ENCODE results near the gene MARVELD1.

DNA sequence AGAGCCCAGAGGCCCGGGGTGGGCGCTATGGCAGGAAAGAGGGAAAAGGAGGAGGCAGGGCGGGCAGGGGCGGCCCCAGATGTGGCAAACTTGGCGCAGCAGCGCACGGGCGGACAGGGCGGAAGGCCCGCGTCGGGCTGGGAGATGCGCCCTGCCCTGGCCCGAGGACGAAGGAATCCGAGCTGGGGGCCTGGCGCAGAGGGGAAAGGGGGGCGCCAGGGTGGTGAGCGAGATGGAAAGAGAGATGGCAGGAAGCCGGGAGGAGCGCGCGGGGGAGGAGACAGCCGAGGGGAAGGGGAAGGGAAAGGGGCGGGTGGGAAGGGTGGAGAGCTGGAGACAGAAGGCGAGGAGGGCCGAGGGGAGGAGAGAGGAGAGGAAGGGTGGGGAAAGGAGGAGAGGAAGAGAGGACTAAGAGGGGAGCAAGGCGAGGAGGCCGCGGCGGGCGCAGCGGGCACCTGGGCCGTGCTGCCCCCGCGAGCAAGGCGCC lies at the start of gene MARVELD1:
- TF ChIP-seq CTCF (IDR thresholded peaks at IDR 0.05) = no peak
- TF ChIP-seq POLR2A (IDR thresholded peaks at IDR 0.05) = no peak
- TF ChIP-seq POLR2AphosphoS5 (IDR thresholded peaks at IDR 0.05) = no peak

Measured in stomach (tissue), 4 donors.